H9 (cell line): ENCODE results near the gene FNDC3A. TPM values are rescaled to one million over a fixed set of nuclear protein-coding genes. Genes with fewer than 3 reads are reported as not detected.

Source experiments
- DNase-seq: peaks from one replicate; pipeline ENCODE4 v3.0.0-alpha.2; 2017
- H2AFZ ChIP-seq: one replicate; pipeline ENCODE4 v1.6.1; 2013; ENCODE audit warnings: mild to moderate bottlenecking, low read length, control low read depth, moderate library complexity
- H2AK5ac ChIP-seq: 2 replicates; pipeline ENCODE4 v1.6.1; 2013; ENCODE audit warnings: low read length, control low read depth, mixed read lengths; ENCODE audit not compliant: insufficient read length
- H2BK120ac ChIP-seq: one replicate; pipeline ENCODE4 v1.6.1; 2013; ENCODE audit warnings: low read depth, mild to moderate bottlenecking, low read length, control low read depth, inconsistent platforms; ENCODE audit not compliant: poor library complexity, severe bottlenecking
- H2BK12ac ChIP-seq: 2 replicates; pipeline ENCODE4 v1.6.1; 2013; ENCODE audit warnings: low read length, control low read depth, mixed read lengths, low read depth; ENCODE audit not compliant: insufficient read length
- H2BK15ac ChIP-seq: 2 replicates; pipeline ENCODE4 v1.6.1; 2013; ENCODE audit warnings: low read depth, low read length, control low read depth
- H2BK20ac ChIP-seq: one replicate; pipeline ENCODE4 v1.6.1; 2013; ENCODE audit warnings: low read depth, mild to moderate bottlenecking, low read length, control low read depth, inconsistent platforms; ENCODE audit not compliant: poor library complexity, severe bottlenecking
- H2BK5ac ChIP-seq: 2 replicates; pipeline ENCODE4 v1.6.1; 2013; ENCODE audit warnings: low read length, control low read depth, mixed read lengths; ENCODE audit not compliant: insufficient read length
- H3K14ac ChIP-seq: 2 replicates; pipeline ENCODE4 v1.6.1; 2013; ENCODE audit warnings: low read length, control low read depth; ENCODE audit not compliant: insufficient read depth
- H3K18ac ChIP-seq: 2 replicates; pipeline ENCODE4 v1.6.1; 2013; ENCODE audit warnings: low read depth, mild to moderate bottlenecking, mixed read lengths, low read length, control low read depth; ENCODE audit not compliant: insufficient read length
- H3K23ac ChIP-seq: 2 replicates; pipeline ENCODE4 v1.6.1; 2013; ENCODE audit warnings: low read length, control low read depth, mixed read lengths, low read depth; ENCODE audit not compliant: insufficient read length
- H3K23me2 ChIP-seq: 2 replicates; pipeline ENCODE4 v1.6.1; 2013; ENCODE audit warnings: low read depth, mild to moderate bottlenecking, mixed read lengths, low read length, control low read depth; ENCODE audit not compliant: insufficient read length, poor library complexity, severe bottlenecking
- H3K27ac ChIP-seq: 2 replicates; pipeline ENCODE4 v1.5.1; 2013; ENCODE audit warnings: low read length, control low read depth, mixed read lengths, low read depth; ENCODE audit not compliant: insufficient read length
- H3K27me3 ChIP-seq: 2 replicates; pipeline ENCODE4 v1.6.1; 2013; ENCODE audit warnings: low read length, control low read depth, inconsistent platforms; ENCODE audit not compliant: insufficient read depth
- H3K4ac ChIP-seq: 2 replicates; pipeline ENCODE4 v1.6.1; 2013; ENCODE audit warnings: low read depth, mild to moderate bottlenecking, control low read depth, inconsistent platforms, low read length, moderate library complexity
- H3K4me1 ChIP-seq: 2 replicates; pipeline ENCODE4 v1.6.1; 2013; ENCODE audit warnings: low read length, control low read depth, inconsistent platforms; ENCODE audit not compliant: insufficient read depth
- H3K4me2 ChIP-seq: 2 replicates; pipeline ENCODE4 v1.6.1; 2013; ENCODE audit warnings: low read length, control low read depth, mixed read lengths; ENCODE audit not compliant: insufficient read length, insufficient read depth
- H3K56ac ChIP-seq: 2 replicates; pipeline ENCODE4 v1.6.1; 2013; ENCODE audit warnings: low read depth, mild to moderate bottlenecking, mixed read lengths, low read length, control low read depth; ENCODE audit not compliant: insufficient read length
- H3K79me1 ChIP-seq: 2 replicates; pipeline ENCODE4 v1.6.1; 2013; ENCODE audit warnings: low read depth, mild to moderate bottlenecking, moderate library complexity, low read length, control low read depth, inconsistent platforms; ENCODE audit not compliant: insufficient read depth, poor library complexity, severe bottlenecking
- H3K79me2 ChIP-seq: 2 replicates; pipeline ENCODE4 v1.6.1; 2013; ENCODE audit warnings: low read length, control low read depth, inconsistent platforms; ENCODE audit not compliant: insufficient read depth
- H3K9ac ChIP-seq: 2 replicates; pipeline ENCODE4 v1.6.1; 2013; ENCODE audit warnings: low read length, control low read depth, mixed read lengths; ENCODE audit not compliant: insufficient read length; ENCODE audit errors: extremely low read depth
- H3K9me3 ChIP-seq: one replicate; pipeline ENCODE4 v1.6.1; 2013; ENCODE audit warnings: low read depth, low read length, inconsistent platforms; ENCODE audit not compliant: control insufficient read depth
- H3T11ph ChIP-seq: one replicate; pipeline ENCODE4 v1.6.1; 2013; ENCODE audit warnings: mild to moderate bottlenecking, low read length, control low read depth, inconsistent platforms
- H4K20me1 ChIP-seq: one replicate; pipeline ENCODE4 v1.6.1; 2013; ENCODE audit not compliant: control insufficient read depth, insufficient read length, insufficient read depth
- H4K5ac ChIP-seq: 2 replicates; pipeline ENCODE4 v1.6.1; 2013; ENCODE audit warnings: low read depth, mild to moderate bottlenecking, mixed read lengths, low read length, control low read depth; ENCODE audit not compliant: insufficient read length
- H4K8ac ChIP-seq: replicated peaks from 2 replicates; pipeline ENCODE4 v1.6.1; 2013; ENCODE audit warnings: low read length, control low read depth, mixed read lengths, low read depth; ENCODE audit not compliant: insufficient read length
- H4K91ac ChIP-seq: 2 replicates; pipeline ENCODE4 v1.6.1; 2013; ENCODE audit warnings: low read depth, mild to moderate bottlenecking, moderate library complexity, mixed read lengths, low read length, control low read depth; ENCODE audit not compliant: insufficient read length
- H3K27ac Mint-ChIP-seq, 3 experiments: 2 replicates in 2 of 3; 3 replicates in 1 of 3; pipeline ENCODE4 v1.8.0; 2020 to 2021; ENCODE audit warnings: mixed read lengths in 3 of 3, mild to moderate bottlenecking in 1 of 3, moderate library complexity in 1 of 3
- H3K27me3 Mint-ChIP-seq: 2 replicates; pipeline ENCODE4 v1.8.0; 2021; ENCODE audit warnings: low read depth, mild to moderate bottlenecking, moderate library complexity, mixed read lengths
- H3K36me3 Mint-ChIP-seq, 3 experiments: 2 replicates in 2 of 3; 3 replicates in 1 of 3; pipeline ENCODE4 v1.8.0; 2020 to 2021; ENCODE audit warnings: low read depth in 3 of 3, mixed read lengths in 3 of 3; ENCODE audit not compliant: insufficient read depth in 1 of 3
- H3K4me1 Mint-ChIP-seq, 2 experiments: 2 replicates each; pipeline ENCODE4 v1.8.0; 2020; ENCODE audit warnings: mixed read lengths in 2 of 2
- H3K4me3 Mint-ChIP-seq, 2 experiments: 2 replicates in 1 of 2; 3 replicates in 1 of 2; pipeline ENCODE4 v1.8.0; 2020 to 2021; ENCODE audit warnings: mild to moderate bottlenecking in 2 of 2, mixed read lengths in 2 of 2, moderate library complexity in 1 of 2
- H3K9me3 Mint-ChIP-seq, 2 experiments: 2 replicates in 1 of 2; 3 replicates in 1 of 2; pipeline ENCODE4 v1.8.0; 2020; ENCODE audit warnings: mild to moderate bottlenecking in 2 of 2, mixed read lengths in 2 of 2, moderate library complexity in 1 of 2
- CTCF ChIP-seq: fragments of 200-600 bp; sonication (generic); conservative IDR thresholded peaks from 3 replicates; pipeline ENCODE4 v1.8.0; 2021; ENCODE audit warnings: antibody characterized with exemption, mild to moderate bottlenecking
- WGBS: extraction: QIAGEN DNeasy Blood & Tissue Kit; methylation state at CpG from one replicate; pipeline ENCODE4 v1.1.7; 2013; ENCODE audit warnings: missing lambda C conversion rate, low lambda C conversion rate, mixed read lengths; ENCODE audit not compliant: insufficient read length; ENCODE audit errors: extremely low coverage; 5-methylcytosine and 5-hydroxymethylcytosine counted together
- total RNA-seq: library from RNA; stranded (reverse); gene quantifications from 2 replicates; pipeline ENCODE4 v1.2.1, GENCODE V29; 2021

The FNDC3A gene
- total RNA-seq, 1 experiment from 2014 or later: 27.4 TPM

DNA sequence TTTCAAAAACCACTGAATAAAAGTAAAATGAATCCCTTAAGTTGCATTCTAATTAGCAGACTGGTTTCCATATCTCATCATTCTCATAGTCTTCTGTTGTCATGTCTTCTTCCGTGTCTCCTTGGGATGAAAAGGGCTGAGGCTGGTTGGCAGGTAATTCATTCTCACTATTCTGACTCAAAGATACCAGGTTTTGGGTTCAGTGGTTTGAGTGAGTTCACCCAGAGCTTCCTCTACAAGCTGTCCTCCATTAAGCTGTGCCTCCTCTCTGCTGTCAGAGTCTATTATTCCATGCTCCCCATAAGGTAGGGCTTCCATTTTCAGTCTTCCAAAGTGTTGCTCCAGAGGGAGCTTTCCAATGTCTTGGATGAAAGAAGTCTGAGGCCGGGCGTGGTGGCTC lies 68.3 kb downstream of the FNDC3A start:
- Histone ChIP-seq H4K91ac (no peak overlapping the region), H3K18ac (no peak overlapping the region), H3K9ac (no peak overlapping the region), H2AFZ (no peak overlapping the region), H4K20me1 (no peaks in the 10 kb centered on the region), H4K8ac (no peak overlapping the region), H2BK5ac (no peak overlapping the region), H3K9me3 (no peaks in the 10 kb centered on the region), H3K23ac (no peak overlapping the region), H3K56ac (no peak overlapping the region), H2BK120ac (no peak overlapping the region), H4K5ac (no peak overlapping the region), H3K23me2 (no peaks in the 10 kb centered on the region), H3K4me2 (no peak overlapping the region), H2AK5ac (no peak overlapping the region), H3K79me1 (no peaks in the 10 kb centered on the region), H3K79me2 (no peaks in the 10 kb centered on the region), H2BK15ac (no peak overlapping the region), H3K14ac (no peak overlapping the region), H3K27ac (no peak overlapping the region), H3K4me1 (no peaks in the 10 kb centered on the region), H3K4ac (no peak overlapping the region), H3K27me3 (no peaks in the 10 kb centered on the region), H3T11ph (no peak overlapping the region), H2BK20ac (no peak overlapping the region), H2BK12ac (no peak overlapping the region)
- Mint-ChIP-seq H3K9me3 (peaks cover 3 to 5% of the 10 kb centered on the region in 2 experiments; a peak in 2 of 5 replicates), H3K27ac (no peak overlapping the region), H3K4me3 (no peak overlapping the region), H3K36me3 (peaks cover 6 to 11% (median 7%) of the 10 kb centered on the region in 3 experiments), H3K27me3 (no peaks in the 10 kb centered on the region), H3K4me1 (no peaks in the 10 kb centered on the region)
- no CpG with 5 or more reads among the region's 3 CpGs for WGBS
- no peak for TF ChIP-seq CTCF
- no peak for DNase-seq
